ENCODE data around the gene MID1. TPM values are rescaled to one million over a fixed set of nuclear protein-coding genes. Genes with fewer than 3 reads are reported as not detected.

Gene MID1
- total RNA-seq, 2 experiments from 2014 or later, result 0.19 TPM; not detected in 1

DNA sequence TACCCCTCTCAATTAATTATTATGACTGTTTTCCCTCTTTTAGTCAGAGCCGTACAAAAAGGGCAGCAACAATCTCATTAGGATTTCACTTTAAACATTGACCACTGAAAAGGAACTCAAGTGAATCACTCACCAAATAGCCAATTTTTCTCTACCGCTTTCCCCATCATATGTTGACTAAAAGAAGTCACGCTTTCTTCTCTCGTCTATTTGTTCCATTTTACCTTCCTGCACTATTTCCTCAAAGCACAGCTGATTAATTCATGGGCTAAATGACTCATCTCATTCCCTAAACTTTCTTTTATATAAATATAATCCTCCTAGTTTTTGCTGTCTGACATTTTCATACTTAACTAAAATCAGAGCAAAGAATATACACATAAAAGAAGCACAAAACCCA is 8.2 kb downstream of the MID1 start:
- intact Hi-C loops (cut with DNase I, micrococcal nuclease), result no loop called here
- H3K4me1 Mint-ChIP-seq (ENCODE audit: low read depth), result no peaks in the 10 kb centered on the region
- H3K9me3 Mint-ChIP-seq, result no peaks in the 10 kb centered on the region
- Histone ChIP-seq H3K36me3 (ENCODE audit: insufficient read depth, low read length) (no peaks in the 10 kb centered on the region), H3K4me1 (ENCODE audit: insufficient read depth, low read length) (no peaks in the 10 kb centered on the region), H3K27ac (ENCODE audit: low read depth in 1 of 2, low read length in 2 of 2) (no peak overlapping the region), H3K9me3 (ENCODE audit: control insufficient read depth in 1 of 2, insufficient read depth in 1 of 2, low read length in 2 of 2) (no peaks in the 10 kb centered on the region), H3K27me3 (ENCODE audit: control insufficient read depth in 1 of 2, insufficient read depth in 2 of 2, low read length in 2 of 2) (peaks cover 0 to 5% of the 10 kb centered on the region in 2 experiments), H3K4me3 (ENCODE audit: low read length) (no peak overlapping the region)
- H3K36me3 Mint-ChIP-seq (ENCODE audit: low read depth), result no peaks in the 10 kb centered on the region
- POLR2A ChIA-PET, result no interaction called here
- CTCF ChIA-PET, result no interaction called here
- no peak overlapping the region for H3K27ac Mint-ChIP-seq
- ATAC-seq (ENCODE audit: poor library complexity), result no peak
- no peak for DNase-seq
- H3K27me3 Mint-ChIP-seq, result peaks cover 7% of the 10 kb centered on the region
- no peak overlapping the region for H3K4me3 Mint-ChIP-seq
- TF ChIP-seq, protein P1, sequence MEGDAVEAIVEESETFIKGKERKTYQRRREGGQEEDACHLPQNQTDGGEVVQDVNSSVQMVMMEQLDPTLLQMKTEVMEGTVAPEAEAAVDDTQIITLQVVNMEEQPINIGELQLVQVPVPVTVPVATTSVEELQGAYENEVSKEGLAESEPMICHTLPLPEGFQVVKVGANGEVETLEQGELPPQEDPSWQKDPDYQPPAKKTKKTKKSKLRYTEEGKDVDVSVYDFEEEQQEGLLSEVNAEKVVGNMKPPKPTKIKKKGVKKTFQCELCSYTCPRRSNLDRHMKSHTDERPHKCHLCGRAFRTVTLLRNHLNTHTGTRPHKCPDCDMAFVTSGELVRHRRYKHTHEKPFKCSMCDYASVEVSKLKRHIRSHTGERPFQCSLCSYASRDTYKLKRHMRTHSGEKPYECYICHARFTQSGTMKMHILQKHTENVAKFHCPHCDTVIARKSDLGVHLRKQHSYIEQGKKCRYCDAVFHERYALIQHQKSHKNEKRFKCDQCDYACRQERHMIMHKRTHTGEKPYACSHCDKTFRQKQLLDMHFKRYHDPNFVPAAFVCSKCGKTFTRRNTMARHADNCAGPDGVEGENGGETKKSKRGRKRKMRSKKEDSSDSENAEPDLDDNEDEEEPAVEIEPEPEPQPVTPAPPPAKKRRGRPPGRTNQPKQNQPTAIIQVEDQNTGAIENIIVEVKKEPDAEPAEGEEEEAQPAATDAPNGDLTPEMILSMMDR (IDR thresholded peaks at IDR 0.05), result no peak

DNA sequence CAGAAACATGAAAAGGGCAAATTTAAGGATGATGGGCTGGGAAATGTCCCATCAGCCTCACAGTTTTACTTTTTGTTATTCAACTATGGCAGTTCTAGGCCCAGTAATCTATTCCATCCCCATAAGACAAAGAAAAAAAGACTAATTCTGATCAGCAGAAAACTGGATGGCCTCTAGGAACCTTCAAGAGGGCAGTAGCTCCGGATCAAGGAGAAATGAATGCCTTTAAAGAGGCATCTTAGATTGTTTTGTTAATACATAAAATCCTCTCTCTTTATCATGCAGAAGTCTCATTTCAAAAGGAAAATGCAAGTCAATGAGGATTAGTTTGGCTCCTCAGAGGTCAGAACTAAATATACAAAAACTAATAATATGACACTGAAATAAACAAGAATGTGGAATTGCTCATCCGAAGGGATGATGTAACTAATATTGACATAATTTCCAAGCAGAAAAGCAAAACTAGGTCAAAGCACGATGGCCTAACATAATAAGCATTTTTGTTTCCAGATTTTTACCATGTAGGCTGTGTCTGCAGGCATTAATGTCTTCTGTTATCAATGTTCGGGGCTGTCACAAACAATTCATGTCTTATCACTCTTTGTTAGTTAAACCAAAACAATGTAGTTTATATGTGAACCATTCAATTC is 8.8 kb downstream of the MID1 start:
- no peaks in the 10 kb centered on the region for H3K4me1 Mint-ChIP-seq (ENCODE audit: low read depth)

DNA sequence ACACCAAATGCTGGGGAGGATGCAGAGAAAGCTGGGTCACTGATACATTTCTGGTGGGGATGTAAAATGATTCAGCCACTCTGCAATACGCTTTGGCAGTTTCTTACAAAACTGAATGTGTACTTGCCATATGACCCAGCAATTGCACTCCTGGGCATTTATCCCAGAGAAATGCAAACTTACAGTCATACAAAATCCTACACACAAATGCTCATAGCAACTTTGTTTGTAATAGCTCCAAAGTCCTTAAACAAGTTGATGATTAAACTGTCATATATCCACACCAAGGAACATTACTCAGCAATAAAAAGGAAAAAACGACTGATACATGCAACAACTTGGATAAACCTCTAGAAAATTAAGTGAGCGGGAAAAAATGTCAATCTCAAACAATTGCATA is 12.3 kb downstream of the MID1 start:
- DNase-seq (no peak), ATAC-seq (ENCODE audit: poor library complexity) (no peak)
- Mint-ChIP-seq H3K4me1 (ENCODE audit: low read depth) (no peaks in the 10 kb centered on the region), H3K36me3 (ENCODE audit: low read depth) (no peaks in the 10 kb centered on the region), H3K4me3 (no peak overlapping the region), H3K27ac (no peak overlapping the region), H3K27me3 (no peaks in the 10 kb centered on the region), H3K9me3 (no peaks in the 10 kb centered on the region)
- ChIA-PET POLR2A (no interaction called here), CTCF (no interaction called here)
- intact Hi-C loops (cut with DNase I, micrococcal nuclease), result no loop called here
- Histone ChIP-seq H3K4me3 (ENCODE audit: low read length) (no peak overlapping the region), H3K27ac (ENCODE audit: low read depth in 1 of 2, low read length in 2 of 2) (no peak overlapping the region), H3K36me3 (ENCODE audit: insufficient read depth, low read length) (no peaks in the 10 kb centered on the region), H3K27me3 (ENCODE audit: control insufficient read depth in 1 of 2, insufficient read depth in 2 of 2, low read length in 2 of 2) (no peaks in the 10 kb centered on the region), H3K9me3 (ENCODE audit: control insufficient read depth in 1 of 2, insufficient read depth in 1 of 2, low read length in 2 of 2) (no peaks in the 10 kb centered on the region), H3K4me1 (ENCODE audit: insufficient read depth, low read length) (no peaks in the 10 kb centered on the region)
- TF ChIP-seq, protein P1 (IDR thresholded peaks at IDR 0.05), result no peak

More for the DNA sequence above, 8.8 kb downstream of the MID1 start:
- no peaks in the 10 kb centered on the region for H3K36me3 Mint-ChIP-seq (ENCODE audit: low read depth)
- H3K9me3 ChIP-seq (ENCODE audit: control insufficient read depth in 1 of 2, insufficient read depth in 1 of 2, low read length in 2 of 2), result no peaks in the 10 kb centered on the region
- H3K4me1 ChIP-seq (ENCODE audit: insufficient read depth, low read length), result no peaks in the 10 kb centered on the region
- no peaks in the 10 kb centered on the region for H3K36me3 ChIP-seq (ENCODE audit: insufficient read depth, low read length)
- H3K27ac ChIP-seq (ENCODE audit: low read depth in 1 of 2, low read length in 2 of 2), result no peak overlapping the region
- peaks cover 3% of the 10 kb centered on the region for H3K27me3 Mint-ChIP-seq
- H3K9me3 Mint-ChIP-seq, result no peaks in the 10 kb centered on the region
- CTCF ChIA-PET, result no interaction called here
- no peak overlapping the region for H3K4me3 Mint-ChIP-seq
- peaks cover 0 to 5% of the 10 kb centered on the region in 2 experiments for H3K27me3 ChIP-seq (ENCODE audit: control insufficient read depth in 1 of 2, insufficient read depth in 2 of 2, low read length in 2 of 2)
- DNase-seq (no peak), ATAC-seq (ENCODE audit: poor library complexity) (no peak)
- POLR2A ChIA-PET, result no interaction called here
- TF ChIP-seq, protein P1 (IDR thresholded peaks at IDR 0.05), result no peak
- no peak overlapping the region for H3K27ac Mint-ChIP-seq
- intact Hi-C loops (cut with DNase I, micrococcal nuclease), result no loop called here
- H3K4me3 ChIP-seq (ENCODE audit: low read length), result no peak overlapping the region

Data from CD4-positive, alpha-beta T cell (primary cell).